ENCODE measurements around the gene GALNT9. TPM values are rescaled to one million over a fixed set of nuclear protein-coding genes. Genes with fewer than 3 reads are reported as not detected.

GALNT9 gene
- total and polyA plus RNA-seq, 12 donors, result 0.01 to 0.19 TPM; not detected in 10

DNA sequence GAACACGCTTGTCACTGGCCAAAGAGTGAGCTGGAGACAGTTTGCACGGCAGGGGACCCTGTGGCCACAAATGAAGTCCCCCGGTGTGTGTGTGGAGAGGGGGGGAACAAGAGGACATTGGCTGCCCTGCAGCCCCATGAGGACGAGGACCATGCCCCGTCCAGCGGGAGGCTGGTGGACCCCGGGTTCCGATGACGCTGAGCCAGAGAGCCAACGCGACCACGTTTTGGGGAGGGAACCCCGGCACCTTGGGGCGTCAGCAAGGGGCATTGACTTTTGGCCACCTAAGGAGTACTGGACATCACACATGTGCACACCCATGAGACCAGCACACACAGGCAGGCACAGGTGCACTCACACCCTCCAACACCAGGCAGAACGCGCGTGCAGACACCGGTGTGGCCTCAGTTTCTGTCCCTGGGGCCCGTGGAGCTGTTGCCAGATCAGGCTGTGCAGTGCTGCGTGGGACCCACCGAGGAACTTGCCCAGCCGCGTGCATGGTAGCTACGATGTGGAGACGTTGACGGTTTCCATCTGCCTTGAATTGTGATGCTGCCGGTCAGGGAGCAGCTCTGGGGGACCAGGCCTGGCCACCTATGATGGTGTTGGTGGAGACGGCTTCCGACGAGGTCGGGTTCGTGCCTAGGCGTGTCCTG is 158.6 kb downstream of the GALNT9 start:
- no peak overlapping the region for H3K4me3 ChIP-seq
- ATAC-seq (no peak), DNase-seq (peak in 1 of 2 donors; percentile 12)
- no peaks in the 10 kb centered on the region for H3K36me3 ChIP-seq
- peaks cover 0 to 81% (median 54%) of the 10 kb centered on the region in 7 donors for H3K27me3 ChIP-seq
- H3K9me3 ChIP-seq, result no peaks in the 10 kb centered on the region
- H3K27ac ChIP-seq, result no peak overlapping the region
- intact Hi-C loops (cut with DNase I), result no loop called here
- WGBS, 2 donors, result 74 to 79% methylated on average over 33 of the region's 33 CpGs
- TF ChIP-seq, protein P1, sequence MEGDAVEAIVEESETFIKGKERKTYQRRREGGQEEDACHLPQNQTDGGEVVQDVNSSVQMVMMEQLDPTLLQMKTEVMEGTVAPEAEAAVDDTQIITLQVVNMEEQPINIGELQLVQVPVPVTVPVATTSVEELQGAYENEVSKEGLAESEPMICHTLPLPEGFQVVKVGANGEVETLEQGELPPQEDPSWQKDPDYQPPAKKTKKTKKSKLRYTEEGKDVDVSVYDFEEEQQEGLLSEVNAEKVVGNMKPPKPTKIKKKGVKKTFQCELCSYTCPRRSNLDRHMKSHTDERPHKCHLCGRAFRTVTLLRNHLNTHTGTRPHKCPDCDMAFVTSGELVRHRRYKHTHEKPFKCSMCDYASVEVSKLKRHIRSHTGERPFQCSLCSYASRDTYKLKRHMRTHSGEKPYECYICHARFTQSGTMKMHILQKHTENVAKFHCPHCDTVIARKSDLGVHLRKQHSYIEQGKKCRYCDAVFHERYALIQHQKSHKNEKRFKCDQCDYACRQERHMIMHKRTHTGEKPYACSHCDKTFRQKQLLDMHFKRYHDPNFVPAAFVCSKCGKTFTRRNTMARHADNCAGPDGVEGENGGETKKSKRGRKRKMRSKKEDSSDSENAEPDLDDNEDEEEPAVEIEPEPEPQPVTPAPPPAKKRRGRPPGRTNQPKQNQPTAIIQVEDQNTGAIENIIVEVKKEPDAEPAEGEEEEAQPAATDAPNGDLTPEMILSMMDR (IDR thresholded peaks at IDR 0.05), result no peak
- H3K4me1 ChIP-seq, result no peaks in the 10 kb centered on the region

DNA sequence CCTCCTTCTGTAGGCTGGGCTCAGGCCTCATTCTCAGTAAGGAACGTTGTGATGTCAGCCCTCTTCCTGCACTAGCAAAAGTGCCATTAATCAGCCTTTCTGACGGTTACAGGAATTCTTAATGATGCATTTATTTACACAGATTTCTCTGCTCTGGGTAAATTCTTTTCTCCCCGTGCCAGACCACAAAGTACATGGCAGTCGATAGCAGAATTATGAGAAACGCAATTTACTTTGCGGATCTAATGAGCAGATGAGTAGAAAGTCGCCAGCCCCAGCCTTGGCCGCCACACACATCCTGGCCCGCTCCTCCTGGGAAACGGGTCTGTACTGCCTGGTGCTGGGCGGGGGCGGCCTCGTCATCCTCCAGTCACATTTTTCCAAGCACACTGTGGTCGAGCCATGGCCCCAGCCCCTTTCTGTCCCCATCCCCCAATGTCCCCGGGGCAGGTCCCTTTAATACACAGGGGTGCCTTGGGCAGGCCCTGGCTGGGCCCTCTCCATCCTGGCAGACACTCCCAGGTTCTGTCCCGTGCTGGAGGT is 159.2 kb downstream of the GALNT9 start:
- intact Hi-C loops (cut with DNase I), result no loop called here
- Histone ChIP-seq H3K36me3 (no peaks in the 10 kb centered on the region), H3K27ac (no peak overlapping the region), H3K4me3 (no peak overlapping the region), H3K9me3 (no peaks in the 10 kb centered on the region), H3K4me1 (no peaks in the 10 kb centered on the region), H3K27me3 (peaks cover 0 to 75% (median 48%) of the 10 kb centered on the region in 7 donors)
- DNase-seq (peak in 1 of 2 donors; percentile 6), ATAC-seq (peak in 1 of 8 donors; percentile 21)
- TF ChIP-seq, protein P1 (IDR thresholded peaks at IDR 0.05), result no peak
- 42 to 53% methylated on average over 16 of the region's 16 CpGs for WGBS, 2 donors

DNA sequence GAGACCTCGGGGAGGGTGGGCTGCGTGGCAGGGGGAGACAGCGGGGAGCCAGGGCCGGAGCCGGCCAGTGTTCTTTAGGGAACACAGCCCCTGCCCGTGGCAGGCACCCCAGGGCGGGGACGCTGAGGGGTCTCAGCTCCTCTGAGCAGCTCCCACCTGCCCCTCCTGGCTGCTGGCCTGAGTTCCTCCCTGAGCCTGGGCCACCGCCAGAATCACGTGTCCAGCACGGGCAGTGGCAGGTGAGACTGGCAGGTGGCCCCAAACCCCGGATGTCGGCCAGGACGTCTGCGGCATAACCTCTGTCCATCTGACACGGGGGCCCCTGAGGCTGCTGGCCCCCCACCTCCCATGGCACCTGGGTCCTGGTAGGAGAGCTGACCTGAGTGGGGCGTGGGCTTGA is 160.0 kb downstream of the GALNT9 start:
- peak in 1 of 2 donors; percentile 11 for DNase-seq
- Histone ChIP-seq H3K27ac (no peak overlapping the region), H3K36me3 (no peaks in the 10 kb centered on the region), H3K4me1 (no peaks in the 10 kb centered on the region), H3K27me3 (peaks cover 0 to 67% (median 42%) of the 10 kb centered on the region in 7 donors), H3K4me3 (no peak overlapping the region), H3K9me3 (no peaks in the 10 kb centered on the region)
- intact Hi-C loops (cut with DNase I), result no loop called here
- ATAC-seq, result no peak
- TF ChIP-seq, protein P1 (IDR thresholded peaks at IDR 0.05), result no peak
- 78 to 82% methylated on average over 15 to 17 of the region's 17 CpGs for WGBS, 2 donors

DNA sequence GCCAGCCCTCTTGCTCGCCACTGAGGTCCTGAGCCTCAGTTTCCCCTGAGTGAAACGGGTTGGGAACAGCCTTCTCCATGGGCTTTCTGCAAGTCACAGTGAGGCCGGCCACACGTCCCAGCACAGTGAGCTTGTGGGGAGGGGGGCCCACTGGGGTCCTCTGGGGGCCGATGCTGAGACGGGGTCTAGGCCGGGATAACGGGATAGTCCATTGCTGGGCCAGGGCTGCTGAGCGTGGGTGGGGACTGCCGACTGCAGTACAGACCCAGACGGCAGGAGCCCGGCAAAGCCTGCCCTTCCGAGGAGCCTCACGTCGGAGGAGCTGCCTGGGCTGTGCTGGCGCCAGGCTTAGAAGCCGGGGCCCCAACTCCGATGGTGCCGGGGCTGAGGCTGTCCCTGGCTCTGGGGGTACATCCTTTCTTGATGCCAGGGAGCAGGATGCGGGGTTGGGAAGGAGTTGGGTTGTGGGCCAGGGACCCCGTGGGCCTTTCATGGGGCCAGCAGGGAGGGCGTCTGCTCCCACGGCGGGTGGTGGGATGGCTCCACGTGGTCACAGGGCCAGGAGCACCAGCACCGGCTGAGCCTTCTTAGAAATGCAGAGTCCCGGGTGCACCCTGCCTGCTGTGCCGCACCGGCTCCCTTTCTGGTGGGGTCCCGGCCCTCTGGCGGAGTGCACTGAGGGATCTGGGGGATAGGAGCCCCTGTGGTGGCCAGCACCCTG is 160.9 kb downstream of the GALNT9 start:
- H3K27me3 ChIP-seq, result peaks cover 0 to 65% (median 42%) of the 10 kb centered on the region in 7 donors
- peaks cover 0 to 2% (median 0%) of the 10 kb centered on the region in 9 donors for H3K4me1 ChIP-seq
- H3K4me3 ChIP-seq, result no peak overlapping the region
- WGBS, 2 donors, result 82 to 86% methylated on average over 31 of the region's 31 CpGs
- ATAC-seq (peak in 2 of 8 donors; percentile 18 to 21), DNase-seq (peak in 1 of 2 donors; percentile 2)
- intact Hi-C loops (cut with DNase I), result no loop called here
- H3K36me3 ChIP-seq, result no peaks in the 10 kb centered on the region
- TF ChIP-seq, protein P1 (IDR thresholded peaks at IDR 0.05), result no peak
- H3K9me3 ChIP-seq, result no peaks in the 10 kb centered on the region
- no peak overlapping the region for H3K27ac ChIP-seq

Data from heart right ventricle (tissue), 16 donors.